ENCODE data around the gene MACROD2.

MACROD2 gene

DNA sequence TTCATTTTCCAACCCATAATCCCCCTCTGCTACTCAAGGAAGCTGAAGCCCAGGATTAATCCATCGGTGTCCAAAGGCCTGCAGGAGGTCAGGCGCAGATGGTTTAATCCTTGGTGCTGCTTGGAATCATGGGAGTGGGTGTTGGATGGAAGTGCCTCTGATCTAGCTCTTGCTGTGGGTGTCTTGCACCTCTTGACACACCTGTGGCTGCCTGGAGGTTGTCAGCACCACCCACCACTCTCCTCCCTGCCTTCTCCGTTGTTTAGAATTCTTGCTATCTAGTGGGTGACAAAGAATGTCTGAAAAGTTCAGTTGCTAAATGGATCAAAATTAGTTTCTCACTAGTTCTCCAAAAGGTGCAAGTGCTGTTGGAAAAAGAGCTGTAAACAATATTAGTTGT, 1416.5 kb downstream of the MACROD2 start:
- no peak overlapping the region for H3K4me3 ChIP-seq (ENCODE audit: low read length)
- TF ChIP-seq ZNF274 (IDR thresholded peaks at IDR 0.05; ENCODE audit: low read depth, low read length): no peak

DNA sequence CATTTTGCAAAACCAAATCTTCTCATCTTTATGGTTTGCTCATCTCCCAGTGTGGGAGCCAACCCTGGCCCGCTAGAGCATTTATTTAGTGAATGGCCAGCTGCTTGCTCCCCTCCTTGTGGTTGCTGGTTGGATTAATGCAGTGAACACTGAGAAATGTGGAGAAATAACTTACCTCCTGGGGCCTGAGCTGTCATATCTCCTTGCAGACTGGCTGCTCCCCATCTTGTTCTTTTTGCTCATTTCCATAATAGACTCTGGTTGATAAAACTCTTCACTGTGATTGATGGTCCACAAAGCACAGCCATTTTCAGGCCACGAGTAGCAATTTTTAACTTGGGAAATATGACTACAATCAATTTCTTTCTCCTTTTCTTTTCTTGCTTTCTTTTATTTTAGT, 1420.6 kb downstream of the MACROD2 start:
- no peak for TF ChIP-seq ZNF274 (IDR thresholded peaks at IDR 0.05; ENCODE audit: low read depth, low read length)
- no peak overlapping the region for H3K4me3 ChIP-seq (ENCODE audit: low read length)

DNA sequence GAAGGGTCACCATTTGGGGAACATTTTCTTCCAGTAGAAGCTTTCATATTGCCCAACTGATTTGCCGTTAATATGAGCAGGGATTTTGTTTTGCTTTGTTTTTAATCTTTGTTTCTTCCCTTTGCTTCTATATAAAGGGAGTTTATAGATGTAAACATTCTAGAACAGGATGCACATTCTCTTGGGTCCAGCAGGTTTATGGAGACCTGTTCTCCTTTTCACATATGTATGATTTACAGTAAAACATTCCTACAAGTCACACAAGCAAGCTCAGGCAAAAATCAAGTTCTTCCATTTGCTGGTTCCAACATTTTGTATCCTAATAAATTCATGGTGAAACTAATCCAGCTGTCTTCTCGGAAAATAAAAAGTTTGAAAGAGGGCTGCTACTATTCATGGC, 1424.5 kb downstream of the MACROD2 start:
- H3K4me3 ChIP-seq (ENCODE audit: low read length): no peak overlapping the region
- no peak for TF ChIP-seq ZNF274 (IDR thresholded peaks at IDR 0.05; ENCODE audit: low read depth, low read length)

DNA sequence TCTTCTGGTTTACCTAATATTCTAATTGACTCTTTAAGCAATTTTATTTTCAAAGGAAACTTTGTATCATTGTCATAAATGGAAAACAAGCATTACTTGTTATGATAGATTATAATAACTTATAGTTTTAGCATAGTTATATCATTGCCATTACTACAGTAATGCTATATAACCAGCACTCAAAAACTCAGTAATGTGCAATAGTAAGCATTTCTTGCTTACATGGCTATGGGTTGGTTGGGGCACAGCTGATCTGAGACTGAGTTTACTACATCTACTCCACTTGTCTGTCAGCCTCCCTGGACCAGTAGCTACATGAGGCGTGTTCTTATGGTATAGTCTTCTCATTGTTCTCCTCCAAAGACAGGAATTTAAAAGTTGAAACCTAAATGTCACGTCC, 1427.7 kb downstream of the MACROD2 start:
- TF ChIP-seq ZNF274 (IDR thresholded peaks at IDR 0.05; ENCODE audit: low read depth, low read length): no peak

DNA sequence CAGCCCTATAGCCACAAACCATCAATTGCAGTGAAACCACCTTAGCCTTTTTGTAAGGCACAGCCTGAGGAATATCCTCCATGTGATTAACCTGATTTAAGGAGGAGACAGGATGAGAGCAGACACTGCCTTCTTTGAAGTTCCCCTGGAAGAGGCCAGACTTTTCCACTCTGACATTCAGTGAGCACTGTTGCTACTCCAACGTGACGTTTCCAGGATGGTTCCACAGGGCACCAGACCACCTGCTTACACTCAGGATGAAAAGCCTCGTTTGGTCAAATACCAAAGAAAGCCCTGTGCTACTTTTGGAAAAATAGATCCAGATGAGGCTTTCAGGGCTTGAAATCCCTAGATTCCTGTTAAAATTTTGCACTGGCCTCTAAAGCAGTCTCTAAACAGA, 1444.2 kb downstream of the MACROD2 start:
- TF ChIP-seq ZNF274 (IDR thresholded peaks at IDR 0.05; ENCODE audit: low read depth, low read length): no peak
- no peak overlapping the region for H3K4me3 ChIP-seq (ENCODE audit: low read length)

More for the DNA sequence above, 1427.7 kb downstream of the MACROD2 start:
- no peak overlapping the region for H3K4me3 ChIP-seq (ENCODE audit: low read length)

DNA sequence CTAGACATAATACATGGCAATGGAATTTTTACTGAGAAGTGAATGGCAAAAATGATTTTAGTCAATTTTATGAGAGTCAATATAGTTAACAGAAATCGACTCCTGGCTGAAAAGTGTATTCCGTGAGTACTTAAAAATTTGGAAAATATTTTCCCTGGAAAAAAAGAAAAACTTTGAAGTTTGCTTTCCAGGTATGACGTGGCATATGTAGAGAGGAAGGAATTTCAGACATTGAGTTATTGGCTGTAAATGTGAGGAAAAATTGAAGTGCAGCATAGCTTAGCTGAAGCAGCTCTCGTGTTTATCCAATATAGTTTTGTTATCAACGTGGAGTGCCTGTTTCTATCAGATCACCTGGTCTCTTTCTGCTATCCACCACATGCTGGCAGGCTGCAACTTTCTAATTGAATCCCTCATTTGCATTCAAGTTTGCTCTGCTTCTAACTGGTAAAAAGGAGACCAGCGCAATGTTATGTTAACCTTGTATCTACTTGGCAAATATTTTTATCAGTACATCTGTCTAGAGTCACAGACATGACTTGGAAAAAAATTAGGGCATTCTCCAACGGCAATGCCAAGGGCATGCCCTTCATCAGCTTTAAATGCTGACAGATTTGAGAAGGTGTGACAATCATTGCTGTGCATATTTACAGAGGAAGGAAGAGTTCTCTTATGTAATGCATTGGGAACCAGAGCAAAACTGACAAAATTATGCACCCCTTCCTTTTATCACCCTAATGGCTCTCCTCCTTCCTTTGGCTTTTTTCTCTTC, 1444.9 kb downstream of the MACROD2 start:
- TF ChIP-seq ZNF274 (IDR thresholded peaks at IDR 0.05; ENCODE audit: low read depth, low read length): no peak
- H3K4me3 ChIP-seq (ENCODE audit: low read length): no peak overlapping the region

DNA sequence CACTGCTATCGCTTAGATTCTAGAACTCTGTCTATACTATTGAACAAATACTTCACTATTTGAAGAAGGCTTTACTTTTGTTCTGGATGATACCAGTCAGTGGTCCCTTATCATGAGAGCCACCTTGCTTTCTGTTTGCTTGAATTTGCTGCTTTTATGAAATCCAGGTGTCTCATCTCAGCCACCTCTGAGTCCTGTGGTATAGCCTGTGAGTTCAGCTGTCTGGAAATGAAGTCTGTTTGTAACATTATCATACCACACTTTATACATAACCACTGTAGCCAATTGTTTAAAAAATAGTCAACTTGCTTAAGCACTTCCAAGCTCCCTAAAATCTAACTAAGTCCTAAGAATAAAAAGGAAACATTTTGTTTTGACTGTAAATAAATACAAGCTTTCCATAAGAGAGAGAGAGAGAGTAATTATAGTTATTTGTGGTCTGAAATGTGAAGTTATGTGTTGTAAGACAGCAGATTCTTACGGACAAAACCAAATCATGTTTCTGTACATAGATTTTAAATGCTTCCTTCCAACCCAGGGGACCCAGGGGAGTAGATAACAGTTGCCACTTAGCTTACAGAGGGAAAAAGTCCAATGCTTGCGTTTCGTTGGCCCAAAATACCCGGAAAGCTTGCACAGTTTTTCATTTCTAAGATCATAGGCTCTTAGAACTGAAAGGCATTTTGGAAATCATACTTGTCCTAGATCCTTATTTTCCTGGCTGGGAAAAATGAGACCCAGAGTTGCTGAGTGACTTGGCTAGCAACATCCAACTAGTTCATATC, 1449.9 kb downstream of the MACROD2 start:
- no peak for TF ChIP-seq ZNF274 (IDR thresholded peaks at IDR 0.05; ENCODE audit: low read depth, low read length)
- no peak overlapping the region for H3K4me3 ChIP-seq (ENCODE audit: low read length)

DNA sequence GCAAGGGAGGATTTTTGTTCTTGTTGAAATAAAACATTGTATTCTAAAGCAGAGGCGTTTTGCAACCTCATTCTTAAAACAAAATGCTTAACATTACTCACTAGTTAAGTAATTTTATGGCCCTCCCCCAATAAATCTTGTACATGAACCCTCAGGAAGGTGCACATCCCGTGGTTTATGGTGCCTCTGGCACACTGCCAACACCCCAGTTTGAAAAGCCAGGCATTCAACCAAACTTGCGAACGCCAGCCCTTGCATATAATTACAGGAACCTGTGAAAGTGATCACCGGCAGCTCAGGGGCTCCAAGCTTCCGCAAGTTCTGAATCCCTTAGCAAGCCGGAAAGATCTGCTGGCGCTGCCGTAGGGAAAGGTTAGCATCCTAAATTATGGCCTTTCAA, 1451.1 kb downstream of the MACROD2 start:
- no peak for TF ChIP-seq ZNF274 (IDR thresholded peaks at IDR 0.05; ENCODE audit: low read depth, low read length)
- no peak overlapping the region for H3K4me3 ChIP-seq (ENCODE audit: low read length)

DNA sequence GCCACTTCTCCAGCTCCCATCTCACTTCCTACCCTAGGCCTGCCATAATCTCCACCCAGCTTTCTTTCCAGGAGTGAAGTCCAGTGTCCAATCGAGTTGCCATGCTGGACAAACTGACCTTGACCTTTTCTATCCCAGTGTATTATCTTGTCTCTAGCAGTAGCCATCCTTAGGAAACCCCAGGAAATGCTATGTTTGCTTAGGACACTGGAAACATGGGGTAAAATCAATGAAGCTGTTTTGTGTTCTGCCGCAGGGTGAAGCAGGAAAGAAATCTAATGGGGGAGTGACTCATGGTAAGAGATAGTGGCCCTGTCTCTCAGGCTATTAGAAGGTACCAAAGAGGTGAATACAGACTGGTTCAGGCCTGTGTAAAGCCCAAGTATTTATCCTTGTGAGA, 1452.2 kb downstream of the MACROD2 start:
- no peak overlapping the region for H3K4me3 ChIP-seq (ENCODE audit: low read length)
- no peak for TF ChIP-seq ZNF274 (IDR thresholded peaks at IDR 0.05; ENCODE audit: low read depth, low read length)

DNA sequence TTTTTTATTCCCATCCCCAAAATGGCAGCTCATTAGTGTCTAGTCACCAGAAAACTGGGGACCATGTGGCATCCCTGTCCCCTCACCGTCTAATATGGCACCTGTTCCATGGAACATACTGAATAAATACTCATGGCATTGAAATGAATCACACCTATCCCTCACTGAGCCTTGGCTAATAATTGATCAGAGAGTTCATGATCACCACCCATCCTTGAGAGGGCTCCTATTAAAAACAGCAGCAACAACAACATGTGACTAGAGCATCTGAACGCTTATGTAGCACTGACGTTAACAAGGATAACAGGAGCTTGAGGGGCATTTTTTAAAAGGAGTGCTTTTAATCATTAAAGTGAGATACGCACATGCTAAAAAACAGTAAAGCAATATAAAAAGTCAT, 1453.7 kb downstream of the MACROD2 start:
- no peak overlapping the region for H3K4me3 ChIP-seq (ENCODE audit: low read length)
- TF ChIP-seq ZNF274 (IDR thresholded peaks at IDR 0.05; ENCODE audit: low read depth, low read length): no peak

DNA sequence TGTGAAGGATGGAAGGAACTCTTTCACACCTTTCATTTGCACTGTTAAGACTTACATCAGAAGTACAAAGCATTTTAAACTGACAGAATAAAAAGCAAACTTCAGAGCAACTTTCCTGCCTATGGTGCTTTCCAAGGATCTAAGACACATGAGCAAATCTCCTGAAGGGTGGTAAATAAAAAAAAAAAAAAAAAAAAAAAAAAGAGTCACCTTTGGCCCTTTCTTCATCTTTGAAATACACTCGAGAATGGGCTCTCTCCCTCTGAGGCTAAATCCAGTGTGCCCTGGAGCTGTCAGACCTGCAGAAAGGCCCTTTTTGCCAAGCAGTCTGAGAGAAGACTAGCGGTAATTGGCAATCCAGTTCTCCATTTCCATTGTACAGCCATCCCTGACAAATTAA, 1455.9 kb downstream of the MACROD2 start:
- H3K4me3 ChIP-seq (ENCODE audit: low read length): no peak overlapping the region
- no peak for TF ChIP-seq ZNF274 (IDR thresholded peaks at IDR 0.05; ENCODE audit: low read depth, low read length)

DNA sequence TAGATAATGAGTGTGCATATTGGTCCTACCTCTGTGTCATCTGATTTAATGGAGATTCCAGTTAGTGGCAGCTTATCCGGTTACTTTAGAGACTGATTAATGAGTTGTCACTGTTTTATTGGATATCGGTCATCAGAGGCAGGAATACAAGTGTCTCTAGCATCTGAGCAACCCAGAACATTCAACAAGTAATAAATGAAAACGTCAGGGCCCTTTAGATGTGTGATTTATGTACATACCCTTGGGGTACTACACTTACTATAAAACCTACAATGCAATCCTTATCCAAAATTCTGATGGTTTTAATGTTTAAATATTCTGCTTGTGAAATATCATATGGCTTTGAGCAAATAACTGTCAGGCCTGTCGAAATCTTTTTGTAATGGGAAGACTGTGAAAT, 1460.0 kb downstream of the MACROD2 start:
- H3K4me3 ChIP-seq (ENCODE audit: low read length): no peak overlapping the region
- no peak for TF ChIP-seq ZNF274 (IDR thresholded peaks at IDR 0.05; ENCODE audit: low read depth, low read length)

DNA sequence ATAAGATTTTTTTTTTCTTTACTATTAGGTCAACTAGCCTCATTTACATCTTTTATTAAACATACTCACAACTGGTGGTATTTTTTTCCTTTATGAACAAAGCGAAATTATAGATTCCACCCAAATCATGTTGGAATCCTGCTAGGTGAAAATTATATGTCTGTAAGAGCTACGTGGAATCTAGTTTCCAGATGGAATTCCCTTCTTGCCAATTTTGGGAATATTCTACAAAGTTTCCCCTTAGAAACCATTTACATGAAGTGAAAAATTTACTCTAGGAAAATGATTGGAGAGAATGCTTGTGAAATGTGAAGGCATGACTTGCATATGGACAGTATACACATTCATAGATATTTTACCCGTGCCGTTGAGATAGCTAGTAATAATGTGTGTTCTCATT, 1466.6 kb downstream of the MACROD2 start:
- no peak overlapping the region for H3K4me3 ChIP-seq (ENCODE audit: low read length)
- no peak for TF ChIP-seq ZNF274 (IDR thresholded peaks at IDR 0.05; ENCODE audit: low read depth, low read length)

DNA sequence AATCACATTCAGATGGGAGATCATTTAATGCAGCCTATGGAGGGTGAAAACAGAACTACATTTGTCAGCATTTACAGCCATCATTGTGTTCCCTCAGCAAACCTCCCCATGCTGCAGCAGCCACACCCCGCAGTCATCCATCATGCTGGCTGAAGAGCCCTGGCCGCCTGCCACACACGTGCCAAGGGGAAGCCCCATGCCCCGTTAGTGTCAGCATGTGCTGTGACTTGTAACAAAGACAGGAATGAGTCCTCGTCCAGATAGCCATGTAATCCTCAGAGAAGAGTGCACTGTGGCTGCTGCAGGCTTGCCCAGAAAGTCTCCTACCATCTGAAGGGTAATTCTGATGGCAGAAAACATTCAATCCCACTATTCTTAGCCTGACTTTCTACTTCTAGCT, 1480.2 kb downstream of the MACROD2 start:
- TF ChIP-seq ZNF274 (IDR thresholded peaks at IDR 0.05; ENCODE audit: low read depth, low read length): no peak
- no peak overlapping the region for H3K4me3 ChIP-seq (ENCODE audit: low read length)

DNA sequence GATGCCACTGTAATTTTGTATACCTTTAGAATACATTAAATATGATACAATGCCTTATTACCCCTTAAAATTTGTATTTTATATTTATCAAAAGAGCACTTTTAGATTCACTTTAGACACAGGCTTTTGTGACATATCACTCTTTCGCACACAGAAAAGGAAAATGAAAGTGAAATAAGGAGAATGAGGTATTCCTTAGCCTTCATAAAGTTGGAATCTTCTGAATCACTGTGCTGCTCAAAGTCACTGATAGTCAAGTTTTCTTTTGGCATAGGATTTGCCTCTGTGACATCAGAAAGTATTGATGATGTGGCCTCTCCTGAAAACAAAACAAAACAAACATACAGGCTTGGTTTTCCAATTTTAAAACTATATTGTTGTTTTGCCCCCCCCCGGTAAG, 1480.9 kb downstream of the MACROD2 start:
- H3K4me3 ChIP-seq (ENCODE audit: low read length): no peak overlapping the region
- TF ChIP-seq ZNF274 (IDR thresholded peaks at IDR 0.05; ENCODE audit: low read depth, low read length): no peak

Data from GM08714 (cell line).